ENCODE measurements around the gene HPRT1.
"Not testable (repeated sequence)": the region's sequence is repeated elsewhere in the genome, so short reads cannot be mapped to it uniquely, and the experiment has no call there.

The HPRT1 gene

GRCh38 chrX:134460005-134460861 is at the start of gene HPRT1:
Gene HPRT1 (plus strand): TSS chrX:134460165. CDS start chrX:134460312, 147 bp downstream.
- DNase-seq: peak; percentile 15 to 73 (median 50)

GRCh38 chrX:134416087-134416486 is 43.9 kb upstream of the HPRT1 start:
- no peak for DNase-seq

GRCh38 chrX:134418317-134419113 is 41.5 kb upstream of the HPRT1 start:
- no peak for DNase-seq

GRCh38 chrX:134419784-134420183 is 40.2 kb upstream of the HPRT1 start:
- no peak for DNase-seq

- DNase-seq: no peak
These were observed 36.4 kb upstream of the HPRT1 start for GRCh38 chrX:134423606-134424005.

- no peak for DNase-seq
These were observed 33.7 kb upstream of the HPRT1 start for GRCh38 chrX:134426281-134426680.

GRCh38 chrX:134431894-134432293 is 28.1 kb upstream of the HPRT1 start:
- no peak for DNase-seq

GRCh38 chrX:134435894-134436293 is 24.1 kb upstream of the HPRT1 start:
- DNase-seq: no peak

- DNase-seq: no peak
These were observed 16.9 kb upstream of the HPRT1 start for GRCh38 chrX:134443020-134443419.

- no peak for DNase-seq
These were observed 16.5 kb upstream of the HPRT1 start for GRCh38 chrX:134443461-134443860.

- DNase-seq: no peak
These were observed 15.3 kb upstream of the HPRT1 start for GRCh38 chrX:134444681-134445080.

- DNase-seq: no peak
These were observed 7.4 kb upstream of the HPRT1 start for GRCh38 chrX:134452596-134452995.

GRCh38 chrX:134453631-134454030 is 6.3 kb upstream of the HPRT1 start:
- no peak for DNase-seq

- DNase-seq: no peak
These were observed 5.5 kb upstream of the HPRT1 start for GRCh38 chrX:134454506-134454905.

GRCh38 chrX:134457708-134458107 is 2.3 kb upstream of the HPRT1 start:
- DNase-seq: no peak

- DNase-seq: no peak
These were observed 321 bp upstream of the HPRT1 start for GRCh38 chrX:134459683-134460004.

- DNase-seq: no peak
These were observed 876 bp downstream of the HPRT1 start for GRCh38 chrX:134460862-134461220.

- no peak for DNase-seq
These were observed 1.5 kb downstream of the HPRT1 start for GRCh38 chrX:134461437-134461836.

GRCh38 chrX:134462927-134463326 is 3.0 kb downstream of the HPRT1 start:
- DNase-seq: no peak

GRCh38 chrX:134464453-134464852 is 4.5 kb downstream of the HPRT1 start:
- DNase-seq: not testable (repeated sequence)

GRCh38 chrX:134469486-134469885 is 9.5 kb downstream of the HPRT1 start:
- no peak for DNase-seq

- no peak for DNase-seq
These were observed 10.0 kb downstream of the HPRT1 start for GRCh38 chrX:134470013-134470412.

- DNase-seq: no peak
These were observed 12.1 kb downstream of the HPRT1 start for GRCh38 chrX:134472041-134472440.

GRCh38 chrX:134476284-134476683 is 16.3 kb downstream of the HPRT1 start:
- DNase-seq: no peak

All from activated naive CD4-positive, alpha-beta T cell (primary cell).